Right renal pelvis (tissue), 4 donors: ENCODE results near the gene SDK1. TPM values are rescaled to one million over a fixed set of nuclear protein-coding genes. Genes with fewer than 3 reads are reported as not detected.

Source experiments
- DNase-seq, 4 donors: peaks; one replicate each; pipeline ENCODE4 v3.0.0-alpha.2; 2013; ENCODE audit warnings: low read depth in 4 of 4, low spot score in 3 of 4, missing footprints in 1 of 4
- polyA plus RNA-seq, 4 donors: library from polyadenylated mRNA; unstranded; fragments of 120-200 nt; gene quantifications; one replicate each; pipeline ENCODE4 v1.2.1, GENCODE V29; 2013; ENCODE audit not compliant: insufficient read length in 4 of 4

Gene SDK1
- polyA plus RNA-seq, 4 donors, result 6.8 to 8.2 (median 6.9) TPM

GRCh38 chr7:4151926-4152549 is 851.0 kb downstream of the SDK1 start:
- DNase-seq, result no peak

- no peak for DNase-seq
Observed at GRCh38 chr7:4154882-4155535, 854.0 kb downstream of the SDK1 start.

- no peak for DNase-seq
Observed at GRCh38 chr7:4156190-4156589, 855.1 kb downstream of the SDK1 start.

GRCh38 chr7:4157651-4158050 is 856.6 kb downstream of the SDK1 start:
- DNase-seq, result no peak

- DNase-seq, result no peak
Observed at GRCh38 chr7:4158441-4159153, 857.5 kb downstream of the SDK1 start.

GRCh38 chr7:4159154-4159501 is 858.1 kb downstream of the SDK1 start:
- no peak for DNase-seq

- DNase-seq, result no peak
Observed at GRCh38 chr7:4159761-4160554, 858.9 kb downstream of the SDK1 start.

GRCh38 chr7:4162884-4163564 is 862.0 kb downstream of the SDK1 start:
- no peak for DNase-seq

- no peak for DNase-seq
Observed at GRCh38 chr7:4163565-4164203, 862.6 kb downstream of the SDK1 start.

GRCh38 chr7:4164556-4164955 is 863.5 kb downstream of the SDK1 start:
- no peak for DNase-seq

GRCh38 chr7:4166340-4166739 is 865.3 kb downstream of the SDK1 start:
- DNase-seq, result no peak

- DNase-seq, result no peak
Observed at GRCh38 chr7:4166807-4167206, 865.8 kb downstream of the SDK1 start.

GRCh38 chr7:4167385-4167910 is 866.4 kb downstream of the SDK1 start:
- DNase-seq, result no peak

GRCh38 chr7:4168041-4168440 is 867.0 kb downstream of the SDK1 start:
- no peak for DNase-seq

GRCh38 chr7:4168541-4168940 is 867.5 kb downstream of the SDK1 start:
- no peak for DNase-seq

GRCh38 chr7:4169455-4169854 is 868.4 kb downstream of the SDK1 start:
- DNase-seq, result no peak

- DNase-seq, result no peak
Observed at GRCh38 chr7:4170997-4171786, 870.1 kb downstream of the SDK1 start.

- no peak for DNase-seq
Observed at GRCh38 chr7:4172883-4173282, 871.8 kb downstream of the SDK1 start.

GRCh38 chr7:4173615-4174014 is 872.6 kb downstream of the SDK1 start:
- DNase-seq, result no peak
